K562 (cell line): ENCODE measurements around the gene COLEC12.

ENCODE experiments used
- CTCF ChIP-seq, 3 experiments: IDR thresholded peaks in 2 of 3; conservative IDR thresholded peaks in 1 of 3; 2 replicates each; pipeline ENCODE4 v1.5.1; 2011 to 2012; ENCODE audit warnings: low read length in 3 of 3, mild to moderate bottlenecking in 3 of 3, control low read depth in 2 of 3, improper control_type of control experiment in 1 of 3, inconsistent platforms in 1 of 3, low read depth in 1 of 3, mixed read lengths in 1 of 3, moderate library complexity in 1 of 3; ENCODE audit not compliant: insufficient read depth in 2 of 3
- ELF4 ChIP-seq: fragments of 450-650 bp; formaldehyde crosslinking; IDR thresholded peaks from 2 replicates; pipeline ENCODE4 v1.4.0; 2022; ENCODE audit warnings: missing genetic modification characterization
- ERF ChIP-seq: fragments of 450-650 bp; formaldehyde crosslinking; IDR thresholded peaks from 2 replicates; pipeline ENCODE4 v1.4.0; 2020; ENCODE audit warnings: mild to moderate bottlenecking, mixed read lengths
- NUFIP1 ChIP-seq: fragments of 450-650 bp; IDR thresholded peaks from 2 replicates; pipeline ENCODE4 v1.6.1; 2018; ENCODE audit not compliant: partially characterized antibody
- PTBP1 ChIP-seq: fragments of 200-400 bp; formaldehyde crosslinking; IDR thresholded peaks from 2 replicates; pipeline ENCODE4 v1.6.1; 2017; ENCODE audit warnings: low read depth, low read length
- RFX7 ChIP-seq: fragments of 250-450 bp; sonication (Bioruptor Pico); IDR thresholded peaks from 2 replicates; pipeline ENCODE4 v1.5.1; 2021; ENCODE audit warnings: mild to moderate bottlenecking
- SP2 ChIP-seq: IDR thresholded peaks from 2 replicates; pipeline ENCODE4 v1.6.1; 2011; ENCODE audit warnings: mild to moderate bottlenecking, low read depth, low read length, moderate library complexity; ENCODE audit not compliant: poor library complexity, severe bottlenecking; ENCODE audit errors: extremely low read depth
- ZNF592 ChIP-seq: fragments of 450-650 bp; IDR thresholded peaks from 2 replicates; pipeline ENCODE4 v1.6.1; 2017; ENCODE audit warnings: antibody characterized with exemption, mild to moderate bottlenecking
- ZNF740 ChIP-seq, 3 experiments: fragments of 200-800 bp in 1 of 3; sonication (Bioruptor generic) in 1 of 3; sonication (generic) in 1 of 3; formaldehyde crosslinking in 1 of 3; IDR thresholded peaks; 2 replicates each; pipeline versions ENCODE4 v1.6.1 to v1.8.0; 2016 to 2022; ENCODE audit warnings: mild to moderate bottlenecking in 2 of 3, missing compliant biosample characterization in 2 of 3, missing genetic modification characterization in 2 of 3, missing genetic modification reagents in 1 of 3

GRCh38 chr18:543447-544078 is 43.1 kb upstream of the COLEC12 start:
- no peak for TF ChIP-seq SP2
- no peak for TF ChIP-seq ZNF592
- TF ChIP-seq RFX7 (CRISPR knock-in tag): no peak
- no peak for TF ChIP-seq CTCF (IDR thresholded peaks at IDR 0.05 in 2 of 3, conservative IDR thresholded peaks at IDR 0.05 in 1 of 3; ENCODE audit: insufficient read depth in 2 of 3, low read depth in 1 of 3, low read length in 3 of 3)
- no peak for TF ChIP-seq NUFIP1
- TF ChIP-seq ERF (CRISPR knock-in tag): no peak
- TF ChIP-seq PTBP1: no peak
- TF ChIP-seq ZNF740 (CRISPR knock-in tag; IDR thresholded peaks at IDR 0.05): no peak
- no peak for TF ChIP-seq ZNF740 (tag; IDR thresholded peaks at IDR 0.05)
- TF ChIP-seq ELF4 (CRISPR knock-in tag): no peak
